Pancreas (tissue), 10 donors: ENCODE measurements around the gene CCSER1. TPM values are rescaled to one million over a fixed set of nuclear protein-coding genes. Genes with fewer than 3 reads are reported as not detected.
A peak's percentile ranks its signal among the peaks of the same experiment; 100 is the strongest.

Source experiments
- ATAC-seq, 4 donors: fragments of 200-7000 bp; cut with Tn5 transposase; one replicate each; pipeline versions ENCODE4 v1.8.0 to v1.9.1; 2020; ENCODE audit warnings: mild to moderate bottlenecking in 4 of 4, moderate library complexity in 4 of 4
- DNase-seq, 6 donors: peaks; one replicate each; pipeline ENCODE4 v3.0.0-alpha.2; 2020
- FAIRE-seq: peaks from 2 replicates; lab custom pipeline; 2012; peaks lifted over from hg19 to GRCh38; lab: Jason Lieb, UNC
- H3K27ac ChIP-seq, 4 donors: fragments of 200-600 bp; sonication (generic); 1 replicate in 3 of 4; 2 replicates in 1 of 4; pipeline versions ENCODE4 v1.5.0 to v1.8.0; 2020
- H3K27me3 ChIP-seq, 4 donors: fragments of 200-600 bp; one replicate each; pipeline ENCODE4 v1.8.0; 2021
- H3K36me3 ChIP-seq, 3 donors: fragments of 200-600 bp; sonication (generic) in 1 of 3; one replicate each; pipeline versions ENCODE4 v1.5.0 to v1.8.0; 2020 to 2021
- H3K4me1 ChIP-seq, 3 donors: fragments of 200-600 bp; one replicate each; pipeline ENCODE4 v1.8.0; 2021
- H3K4me3 ChIP-seq, 4 donors: fragments of 200-600 bp; sonication (generic) in 2 of 4; one replicate each; pipeline versions ENCODE4 v1.5.0 to v1.8.0; 2020 to 2021
- H3K9me3 ChIP-seq, 4 donors: fragments of 200-600 bp; one replicate each; pipeline ENCODE4 v1.8.0; 2021
- WGBS, 2 donors: extraction: QIAGEN DNeasy Blood & Tissue Kit; methylation state at CpG; one replicate each; pipeline ENCODE4 v1.1.7; 2013; 5-methylcytosine and 5-hydroxymethylcytosine counted together
- intact Hi-C, 3 donors: fragments of 100-400 bp; cut with DNase I; formaldehyde crosslinking; loops; one replicate each; pipeline versions ENCODE4 v1.11.1 to v1.14.2; 2022
- polyA plus RNA-seq, 2 donors: library from polyadenylated mRNA; stranded (reverse); fragments of 200-250 nt; gene quantifications; one replicate each; pipeline ENCODE4 v1.2.3, GENCODE V29; 2013
- total RNA-seq, 6 donors: library from RNA; stranded (reverse); fragmentation: NEBNext Ultra II Directional in 4 of 6; extraction: Animal tissue kit (Norgen Biotek cat#: 25700) in 4 of 6; gene quantifications; one replicate each; pipeline versions ENCODE4 v1.2.1 to v1.2.4, GENCODE V29; 2021 to 2023
- TF ChIP-seq, protein P1 (sequence below), 4 donors: fragments of 200-600 bp; sonication (generic) in 3 of 4; IDR thresholded peaks; one replicate each; pipeline versions ENCODE4 v1.5.0 to v1.8.0; 2021; ENCODE audit warnings: antibody characterized with exemption in 4 of 4
- donor health status: healthy with polysubstance abuse.
- donor health status: DM: no; HTN: no; CAD: no; lungs with moderate emphysema.
- donor health status: DM: no; HTN: no; CAD: no.
- donor health status: control.
- donor health status: control.
- donor health status: Bipolar disorder and iron deficiency.
- donor health status: DM: yes; HTN: yes; CAD: no.
- donor health status: DM: no; HTN: no; CAD: no.
- donor health status: DM: no; HTN: no; CAD: no.
- donor health status: DM: yes; HTN: yes; CAD: no.

The CCSER1 gene
- total and polyA plus RNA-seq, 8 donors, result 0.99 to 12.7 (median 5.1) TPM

DNA sequence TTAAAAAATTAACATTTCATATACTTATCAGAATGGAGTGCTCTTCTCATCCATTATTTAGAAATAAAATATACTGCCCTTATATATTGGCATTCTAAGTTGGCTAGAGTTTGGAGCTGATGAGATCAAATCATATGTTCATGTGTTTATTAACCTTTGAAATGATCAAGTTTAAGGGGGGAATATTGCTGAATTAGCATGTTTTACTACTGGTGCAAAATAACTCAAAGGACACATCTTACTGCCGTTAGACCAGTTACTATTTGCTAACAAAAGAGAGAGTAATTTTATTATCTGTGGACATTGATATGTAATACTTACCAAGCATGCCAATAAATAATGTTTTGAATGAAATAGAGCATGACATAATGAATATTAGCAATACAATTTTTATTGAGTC, 901.0 kb downstream of the CCSER1 start:
- no peak for ATAC-seq
- H3K36me3 ChIP-seq, result no peaks in the 10 kb centered on the region
- no peak overlapping the region for H3K27ac ChIP-seq
- H3K4me3 ChIP-seq, result no peak overlapping the region
- H3K9me3 ChIP-seq, result no peaks in the 10 kb centered on the region
- TF ChIP-seq, protein P1, sequence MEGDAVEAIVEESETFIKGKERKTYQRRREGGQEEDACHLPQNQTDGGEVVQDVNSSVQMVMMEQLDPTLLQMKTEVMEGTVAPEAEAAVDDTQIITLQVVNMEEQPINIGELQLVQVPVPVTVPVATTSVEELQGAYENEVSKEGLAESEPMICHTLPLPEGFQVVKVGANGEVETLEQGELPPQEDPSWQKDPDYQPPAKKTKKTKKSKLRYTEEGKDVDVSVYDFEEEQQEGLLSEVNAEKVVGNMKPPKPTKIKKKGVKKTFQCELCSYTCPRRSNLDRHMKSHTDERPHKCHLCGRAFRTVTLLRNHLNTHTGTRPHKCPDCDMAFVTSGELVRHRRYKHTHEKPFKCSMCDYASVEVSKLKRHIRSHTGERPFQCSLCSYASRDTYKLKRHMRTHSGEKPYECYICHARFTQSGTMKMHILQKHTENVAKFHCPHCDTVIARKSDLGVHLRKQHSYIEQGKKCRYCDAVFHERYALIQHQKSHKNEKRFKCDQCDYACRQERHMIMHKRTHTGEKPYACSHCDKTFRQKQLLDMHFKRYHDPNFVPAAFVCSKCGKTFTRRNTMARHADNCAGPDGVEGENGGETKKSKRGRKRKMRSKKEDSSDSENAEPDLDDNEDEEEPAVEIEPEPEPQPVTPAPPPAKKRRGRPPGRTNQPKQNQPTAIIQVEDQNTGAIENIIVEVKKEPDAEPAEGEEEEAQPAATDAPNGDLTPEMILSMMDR (IDR thresholded peaks at IDR 0.05), result no peak
- no peaks in the 10 kb centered on the region for H3K4me1 ChIP-seq
- WGBS, 2 donors, result 79 to 89% methylated on average over 1 of the region's 1 CpG
- intact Hi-C loops, result no loop called here
- DNase-seq, result no peak
- H3K27me3 ChIP-seq, result no peaks in the 10 kb centered on the region
- FAIRE-seq, result no peak

DNA sequence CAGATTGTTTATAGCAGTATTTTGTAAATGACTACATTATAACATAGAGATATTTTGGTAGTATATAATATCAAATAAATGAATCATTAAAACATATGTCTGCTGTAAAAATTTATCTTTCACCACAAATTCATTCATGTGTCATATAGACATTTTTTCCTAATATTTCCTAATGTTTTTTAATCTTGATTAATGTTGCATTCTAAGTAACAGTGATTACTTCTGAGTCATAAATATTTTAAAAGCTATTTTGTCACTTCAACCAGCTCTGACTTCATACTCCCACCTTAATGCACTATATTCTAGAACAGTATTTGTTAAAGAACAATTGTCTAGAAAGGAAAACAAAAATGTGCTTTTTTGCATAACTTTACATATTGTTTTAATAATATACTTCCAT, 904.6 kb downstream of the CCSER1 start:
- Histone ChIP-seq H3K27me3 (no peaks in the 10 kb centered on the region), H3K27ac (no peak overlapping the region), H3K4me1 (no peaks in the 10 kb centered on the region), H3K36me3 (no peaks in the 10 kb centered on the region), H3K9me3 (no peaks in the 10 kb centered on the region), H3K4me3 (no peak overlapping the region)
- intact Hi-C loops, result no loop called here
- no peak for ATAC-seq
- no peak for DNase-seq
- TF ChIP-seq, protein P1 (IDR thresholded peaks at IDR 0.05), result no peak
- FAIRE-seq, result no peak

DNA sequence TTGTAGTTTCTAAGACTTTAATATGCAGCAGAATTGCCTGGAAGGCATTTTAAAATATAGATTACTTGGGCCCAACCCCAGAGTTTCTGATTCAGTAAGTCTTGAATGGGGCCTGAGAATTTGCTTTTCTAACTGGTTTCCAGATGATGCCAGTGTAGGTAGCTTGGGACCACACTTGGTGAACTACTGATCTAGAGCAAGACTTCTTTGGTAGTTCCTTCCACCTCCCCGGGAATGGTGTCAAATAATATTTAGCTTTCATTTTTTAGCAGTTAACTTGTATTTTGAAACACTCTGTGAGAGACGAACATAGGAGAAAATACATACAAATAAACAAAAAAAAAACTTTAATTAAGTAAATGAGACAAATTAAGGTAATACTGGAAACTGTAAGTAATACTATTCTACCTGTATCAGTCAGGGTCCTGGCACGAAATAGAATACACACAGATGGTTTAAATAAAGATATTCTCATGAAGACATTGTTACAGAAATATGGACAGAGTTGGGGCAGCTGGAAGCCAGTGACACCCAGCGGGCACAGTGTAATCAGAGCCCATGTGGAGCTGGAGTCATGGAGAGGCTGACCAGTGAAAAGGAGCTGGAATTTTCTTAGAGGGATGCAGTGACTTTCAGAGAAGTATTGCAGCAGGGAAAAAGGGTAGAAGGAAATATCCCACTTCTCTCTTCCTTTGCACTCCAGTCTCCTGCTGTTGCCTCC, 905.7 kb downstream of the CCSER1 start:
- H3K27me3 ChIP-seq, result no peaks in the 10 kb centered on the region
- FAIRE-seq (no peak), DNase-seq (peak in 5 of 6 donors; percentile 46 to 69 (median 60)), ATAC-seq (peak; percentile 96 to 99 (median 98))
- intact Hi-C loops, result no loop called here
- no peaks in the 10 kb centered on the region for H3K4me1 ChIP-seq
- H3K4me3 ChIP-seq, result no peak overlapping the region
- H3K36me3 ChIP-seq, result no peaks in the 10 kb centered on the region
- TF ChIP-seq, protein P1 (IDR thresholded peaks at IDR 0.05), result no peak
- 28 to 39% methylated on average over 4 of the region's 4 CpGs for WGBS, 2 donors
- H3K27ac ChIP-seq, result no peak overlapping the region
- H3K9me3 ChIP-seq, result no peaks in the 10 kb centered on the region

DNA sequence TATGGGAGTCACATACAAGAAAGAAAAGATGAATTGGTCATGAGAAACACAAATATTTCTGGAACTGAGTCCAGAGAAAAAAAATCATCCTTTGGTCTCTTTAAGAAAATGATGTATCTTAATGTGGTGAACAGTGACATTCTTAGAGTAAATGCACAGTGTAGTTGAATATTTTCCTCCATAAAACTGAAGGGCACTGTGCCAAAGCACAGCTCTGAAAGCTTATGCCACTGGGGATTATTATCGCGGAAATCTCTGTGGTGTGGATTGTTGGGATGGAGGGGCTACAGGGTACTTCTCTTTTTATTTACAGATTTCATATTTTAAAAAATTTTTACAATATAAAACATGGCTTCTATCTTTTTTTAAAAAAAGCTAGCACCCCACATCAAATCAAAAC, 908.1 kb downstream of the CCSER1 start:
- TF ChIP-seq, protein P1 (IDR thresholded peaks at IDR 0.05), result no peak
- ATAC-seq, result no peak
- intact Hi-C loops, result no loop called here
- 87 to 88% methylated on average over 2 of the region's 2 CpGs for WGBS, 2 donors
- Histone ChIP-seq H3K4me3 (no peak overlapping the region), H3K27ac (no peak overlapping the region), H3K36me3 (no peaks in the 10 kb centered on the region), H3K4me1 (no peaks in the 10 kb centered on the region), H3K27me3 (no peaks in the 10 kb centered on the region), H3K9me3 (no peaks in the 10 kb centered on the region)
- no peak for FAIRE-seq
- DNase-seq, result no peak

DNA sequence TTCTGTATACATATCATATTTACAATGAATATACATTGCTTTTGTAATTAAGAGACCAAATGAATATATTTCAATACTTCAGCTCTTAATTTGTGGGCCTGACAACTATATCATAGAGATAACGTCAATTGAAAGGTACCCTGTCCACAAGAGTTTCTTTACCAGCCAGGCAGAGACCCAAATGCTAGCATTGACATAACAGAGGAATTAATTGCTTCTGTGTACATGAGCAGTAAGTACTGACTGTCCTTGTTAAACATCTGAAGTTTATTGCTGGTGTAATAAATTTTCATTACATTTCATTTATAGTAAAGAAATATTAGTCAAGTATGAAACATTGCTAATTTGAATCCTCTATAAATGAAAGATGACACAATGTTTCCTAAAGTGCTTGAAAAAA, 910.8 kb downstream of the CCSER1 start:
- no peak for FAIRE-seq
- Histone ChIP-seq H3K9me3 (no peaks in the 10 kb centered on the region), H3K36me3 (no peaks in the 10 kb centered on the region), H3K27me3 (no peaks in the 10 kb centered on the region), H3K4me3 (no peak overlapping the region), H3K27ac (no peak overlapping the region), H3K4me1 (no peaks in the 10 kb centered on the region)
- ATAC-seq, result no peak
- DNase-seq, result no peak
- WGBS, 2 donors, result 85 to 86% methylated on average over 1 of the region's 1 CpG
- TF ChIP-seq, protein P1 (IDR thresholded peaks at IDR 0.05), result no peak
- intact Hi-C loops, result no loop called here
